ENCODE measurements around the gene MAD2L1.

GRCh38 chr4:120007191-120007871, 59.3 kb downstream of the MAD2L1 start:
- TF ChIP-seq CTCF (IDR thresholded peaks at IDR 0.05; ENCODE audit: extremely low read depth in 1 of 2, insufficient read depth in 1 of 2, low read depth in 1 of 2, low read length in 2 of 2) (no peak), EZH2 (IDR thresholded peaks at IDR 0.05; ENCODE audit: borderline replicate concordance, low read depth, low read length, severe bottlenecking) (no peak), POLR2AphosphoS5 (IDR thresholded peaks at IDR 0.05; ENCODE audit: insufficient read depth, low read depth, low read length) (no peak), MAX (IDR thresholded peaks at IDR 0.05; ENCODE audit: insufficient read depth, insufficient read length) (no peak), POLR2A (IDR thresholded peaks at IDR 0.05; ENCODE audit: low read depth, low read length) (no peak), GATA2 (IDR thresholded peaks at IDR 0.05; ENCODE audit: insufficient read depth, insufficient read length, low read depth, low read length) (no peak), JUN (IDR thresholded peaks at IDR 0.05; ENCODE audit: borderline replicate concordance, insufficient read depth, insufficient read length, low read depth) (no peak), FOS (IDR thresholded peaks at IDR 0.05; ENCODE audit: borderline replicate concordance, insufficient read depth, low read length) (no peak), MYC (IDR thresholded peaks at IDR 0.05; ENCODE audit: low read depth, low read length) (no peak)
